Activated CD8-positive, alpha-beta T cell treated with anti-CD3 and anti-CD28 coated beads for 36 hours (primary cell): ENCODE results near the gene CCDC61. TPM values are rescaled to one million over a fixed set of nuclear protein-coding genes. Genes with fewer than 3 reads are reported as not detected.

Experiments
- ATAC-seq: fragments of 200-7000 bp; cut with Tn5 transposase; one replicate; pipeline ENCODE4 v1.10.0; 2021; ENCODE audit warnings: mild to moderate bottlenecking, moderate library complexity
- CTCF ChIA-PET: fragments of 350-600 bp; sonication (Branson Sonifier 250); formaldehyde crosslinking; loops from one replicate; lab custom pipeline; 2021; ENCODE audit warnings: antibody characterized with exemption; lab: Charles Lee
- POLR2A ChIA-PET: fragments of 350-600 bp; sonication (Branson Sonifier 250); formaldehyde crosslinking; loops from one replicate; lab custom pipeline; 2021; ENCODE audit warnings: antibody characterized with exemption; lab: Charles Lee
- DNase-seq: peaks from one replicate; pipeline ENCODE4 v3.0.0-alpha.2; 2020
- H3K27ac Mint-ChIP-seq: one replicate; pipeline ENCODE4 v1.8.0; 2021; ENCODE audit warnings: mild to moderate bottlenecking, mixed read lengths
- H3K27me3 Mint-ChIP-seq: one replicate; pipeline ENCODE4 v1.8.0; 2021; ENCODE audit warnings: mixed read lengths
- H3K36me3 Mint-ChIP-seq: one replicate; pipeline ENCODE4 v1.8.0; 2021; ENCODE audit warnings: low read depth, mixed read lengths
- H3K4me1 Mint-ChIP-seq: one replicate; pipeline ENCODE4 v1.8.0; 2021; ENCODE audit warnings: low read depth, mixed read lengths
- H3K4me3 Mint-ChIP-seq: one replicate; pipeline ENCODE4 v1.8.0; 2021; ENCODE audit warnings: mild to moderate bottlenecking, moderate library complexity, mixed read lengths
- H3K9me3 Mint-ChIP-seq: one replicate; pipeline ENCODE4 v1.8.0; 2021; ENCODE audit warnings: mixed read lengths
- intact Hi-C: fragments of 100-400 bp; cut with micrococcal nuclease; formaldehyde crosslinking; loops from one replicate; pipeline ENCODE4 v1.10.0; 2022
- total RNA-seq, 2 experiments: library from RNA; stranded (reverse); gene quantifications; one replicate each; pipeline ENCODE4 v1.2.3, GENCODE V29; 2021
- TF ChIP-seq, protein P1 (sequence below): fragments of 200-600 bp; IDR thresholded peaks from one replicate; pipeline ENCODE4 v1.8.0; 2022; ENCODE audit warnings: antibody characterized with exemption, mild to moderate bottlenecking

CCDC61 gene
- total RNA-seq, 2 experiments from 2014 or later, result 26.9 to 29.2 TPM

DNA sequence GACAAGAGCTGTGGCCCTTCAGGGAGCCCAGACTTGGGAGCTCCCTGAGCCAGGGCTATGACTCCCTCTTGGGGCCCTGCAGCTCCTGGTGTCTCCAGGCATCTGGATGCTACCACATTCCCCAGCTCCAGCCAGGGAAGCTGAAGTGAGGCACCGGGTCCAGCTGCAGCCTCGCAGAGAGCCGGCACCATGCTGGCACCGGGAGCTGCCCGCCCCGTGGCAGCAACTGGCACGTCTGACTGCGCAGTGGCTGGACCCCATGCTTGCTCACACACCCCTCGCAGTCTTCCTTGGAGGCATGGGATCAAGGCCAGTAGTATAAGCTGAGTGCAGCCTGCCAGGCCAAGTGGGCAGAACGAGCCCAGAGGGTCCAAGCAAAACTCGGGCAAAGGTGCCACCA, 38.1 kb downstream of the CCDC61 start:
- DNase-seq, result no peak
- no peak for ATAC-seq
- CTCF ChIA-PET, result interaction anchor here (0.9 to 2.0 kb wide), 3 partner anchors 43 to 231 kb away, joined by 6 to 7 read pairs (median 6); no protein-coding TSS in a partner anchor
- TF ChIP-seq, protein P1, sequence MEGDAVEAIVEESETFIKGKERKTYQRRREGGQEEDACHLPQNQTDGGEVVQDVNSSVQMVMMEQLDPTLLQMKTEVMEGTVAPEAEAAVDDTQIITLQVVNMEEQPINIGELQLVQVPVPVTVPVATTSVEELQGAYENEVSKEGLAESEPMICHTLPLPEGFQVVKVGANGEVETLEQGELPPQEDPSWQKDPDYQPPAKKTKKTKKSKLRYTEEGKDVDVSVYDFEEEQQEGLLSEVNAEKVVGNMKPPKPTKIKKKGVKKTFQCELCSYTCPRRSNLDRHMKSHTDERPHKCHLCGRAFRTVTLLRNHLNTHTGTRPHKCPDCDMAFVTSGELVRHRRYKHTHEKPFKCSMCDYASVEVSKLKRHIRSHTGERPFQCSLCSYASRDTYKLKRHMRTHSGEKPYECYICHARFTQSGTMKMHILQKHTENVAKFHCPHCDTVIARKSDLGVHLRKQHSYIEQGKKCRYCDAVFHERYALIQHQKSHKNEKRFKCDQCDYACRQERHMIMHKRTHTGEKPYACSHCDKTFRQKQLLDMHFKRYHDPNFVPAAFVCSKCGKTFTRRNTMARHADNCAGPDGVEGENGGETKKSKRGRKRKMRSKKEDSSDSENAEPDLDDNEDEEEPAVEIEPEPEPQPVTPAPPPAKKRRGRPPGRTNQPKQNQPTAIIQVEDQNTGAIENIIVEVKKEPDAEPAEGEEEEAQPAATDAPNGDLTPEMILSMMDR, result no peak
- intact Hi-C loops, result no loop called here
- no peak overlapping the region for H3K4me3 Mint-ChIP-seq
- H3K36me3 Mint-ChIP-seq, result no peaks in the 10 kb centered on the region
- H3K9me3 Mint-ChIP-seq, result no peaks in the 10 kb centered on the region
- POLR2A ChIA-PET, result interaction anchor here (1.0 kb wide), 1 partner anchor 227 kb away, joined by 3 read pairs; no protein-coding TSS in a partner anchor
- no peak overlapping the region for H3K27ac Mint-ChIP-seq
- H3K4me1 Mint-ChIP-seq, result peaks cover 2% of the 10 kb centered on the region
- peaks cover 10% of the 10 kb centered on the region for H3K27me3 Mint-ChIP-seq

DNA sequence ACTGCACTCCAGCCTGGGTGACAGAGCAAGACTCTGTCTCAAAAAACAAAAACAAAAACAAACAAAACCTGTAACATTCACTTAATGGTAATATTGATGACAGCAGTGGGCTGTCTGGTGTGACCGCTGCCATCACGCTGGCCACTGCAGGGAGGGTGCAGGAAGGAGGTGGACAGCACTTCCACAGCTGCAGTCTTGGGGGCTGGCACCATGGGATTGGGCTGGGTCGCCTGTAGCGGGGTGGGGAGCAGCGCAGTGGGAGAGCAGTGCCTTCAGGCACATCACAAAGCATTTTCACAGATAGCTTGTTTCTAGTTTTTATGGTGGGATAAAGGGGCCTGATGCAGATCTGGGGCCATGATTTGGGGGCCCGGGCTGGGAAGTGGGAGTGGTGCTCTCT, 40.3 kb downstream of the CCDC61 start:
- DNase-seq (no peak), ATAC-seq (no peak)
- H3K27ac Mint-ChIP-seq, result no peak overlapping the region
- POLR2A ChIA-PET, result no interaction called here
- TF ChIP-seq, protein P1, result no peak
- CTCF ChIA-PET, result no interaction called here
- no peaks in the 10 kb centered on the region for H3K4me1 Mint-ChIP-seq
- H3K27me3 Mint-ChIP-seq, result peaks cover 12% of the 10 kb centered on the region
- no peak overlapping the region for H3K4me3 Mint-ChIP-seq
- no peaks in the 10 kb centered on the region for H3K9me3 Mint-ChIP-seq
- no peaks in the 10 kb centered on the region for H3K36me3 Mint-ChIP-seq
- intact Hi-C loops, result no loop called here

DNA sequence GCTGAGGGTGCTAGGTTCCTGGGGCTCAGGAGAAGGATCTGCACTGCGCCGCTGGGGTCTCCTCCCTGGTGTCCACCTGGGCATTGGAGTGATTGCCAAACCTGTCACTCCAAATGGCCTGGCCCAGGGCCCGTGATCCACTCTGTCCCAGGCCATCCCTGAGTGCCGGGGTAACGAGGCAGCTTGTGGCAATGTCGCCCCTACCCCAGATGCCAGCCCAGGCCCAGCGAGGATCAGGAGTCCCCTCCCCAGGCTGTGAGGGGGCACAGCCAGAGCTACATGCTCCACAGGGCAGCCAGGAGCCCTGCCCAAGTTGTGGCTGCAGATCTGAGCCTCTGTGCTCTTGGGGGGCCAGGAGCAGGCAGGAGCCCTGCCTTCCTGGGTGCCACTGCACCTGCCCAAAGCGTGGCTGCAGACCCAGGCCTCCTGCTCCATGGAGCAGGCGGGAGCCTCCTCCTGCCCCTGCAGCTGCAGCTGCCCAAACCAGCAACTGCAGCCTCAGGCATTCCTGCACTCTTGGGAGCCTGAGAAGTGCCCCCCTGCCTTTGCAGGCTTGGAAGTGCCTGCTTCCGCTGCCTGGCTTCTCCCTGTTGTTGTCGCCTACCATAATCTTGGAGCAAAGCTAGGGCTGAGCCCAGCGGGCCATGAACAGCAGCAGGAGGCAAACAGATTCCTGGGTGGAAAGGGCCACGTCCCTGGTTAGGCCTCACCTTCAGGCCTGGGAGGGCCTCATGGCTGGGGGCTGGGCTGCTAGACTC, 40.9 kb downstream of the CCDC61 start:
- CTCF ChIA-PET, result interaction anchor here (1.4 kb wide), 1 partner anchor 8 kb away, joined by 6 read pairs; no protein-coding TSS in a partner anchor
- H3K9me3 Mint-ChIP-seq, result no peaks in the 10 kb centered on the region
- POLR2A ChIA-PET, result no interaction called here
- ATAC-seq, result no peak
- H3K4me3 Mint-ChIP-seq, result no peak overlapping the region
- no peak overlapping the region for H3K27ac Mint-ChIP-seq
- H3K4me1 Mint-ChIP-seq, result no peaks in the 10 kb centered on the region
- intact Hi-C loops, result no loop called here
- TF ChIP-seq, protein P1, result no peak
- no peaks in the 10 kb centered on the region for H3K36me3 Mint-ChIP-seq
- peaks cover 17% of the 10 kb centered on the region for H3K27me3 Mint-ChIP-seq
- no peak for DNase-seq

DNA sequence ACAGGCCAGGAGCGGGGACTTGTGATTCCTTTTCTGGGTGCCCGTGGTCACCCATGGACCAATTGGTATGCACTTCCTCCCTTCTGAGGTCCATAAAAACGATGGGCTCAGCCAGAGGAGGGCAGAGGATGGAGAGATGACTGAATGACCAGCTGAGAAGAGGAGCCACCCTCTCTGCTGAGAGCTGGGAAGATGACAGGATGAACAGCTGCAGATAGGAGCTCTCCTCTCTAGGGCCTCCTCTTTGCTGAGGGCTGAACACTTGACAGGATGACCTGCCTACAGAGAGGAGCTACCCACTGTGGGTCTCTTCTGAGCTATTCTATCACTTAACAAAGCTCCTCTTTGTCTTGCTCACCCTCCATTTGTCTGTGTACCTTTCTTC, 41.5 kb downstream of the CCDC61 start:
- Mint-ChIP-seq H3K4me1 (no peaks in the 10 kb centered on the region), H3K36me3 (no peaks in the 10 kb centered on the region), H3K9me3 (no peaks in the 10 kb centered on the region), H3K4me3 (no peak overlapping the region), H3K27ac (no peak overlapping the region), H3K27me3 (peaks cover 19% of the 10 kb centered on the region)
- ChIA-PET POLR2A (interaction anchor here (0.7 kb wide), 1 partner anchor 266 kb away, joined by 3 read pairs; no protein-coding TSS in a partner anchor), CTCF (interaction anchor here (0.9 to 1.4 kb wide), 2 partner anchors 8 to 10 kb away, joined by 3 to 6 read pairs; no protein-coding TSS in a partner anchor)
- TF ChIP-seq, protein P1, result no peak
- ATAC-seq (no peak), DNase-seq (no peak)
- intact Hi-C loops, result no loop called here

DNA sequence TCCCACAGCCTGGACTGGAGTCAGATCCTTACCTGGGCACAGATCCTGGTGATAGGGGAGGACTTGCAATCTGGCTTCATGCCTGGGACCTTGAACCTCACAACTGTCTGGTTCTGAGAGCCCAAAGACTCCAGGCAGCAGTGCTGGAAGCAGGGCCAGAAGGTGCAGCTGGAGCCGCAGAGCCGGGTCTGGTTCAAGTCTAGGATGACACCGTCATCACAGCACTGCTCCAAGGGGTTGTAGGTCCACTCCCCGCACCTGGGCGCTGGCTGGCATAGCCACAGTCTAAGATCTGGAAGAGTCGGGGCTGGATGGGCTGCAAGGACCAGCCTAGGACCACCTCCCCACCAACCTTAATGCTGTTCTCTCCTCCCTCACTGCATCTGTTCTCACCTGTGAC, 44.9 kb downstream of the CCDC61 start:
- DNase-seq (no peak), ATAC-seq (no peak)
- no peaks in the 10 kb centered on the region for H3K9me3 Mint-ChIP-seq
- POLR2A ChIA-PET, result no interaction called here
- no peak overlapping the region for H3K27ac Mint-ChIP-seq
- CTCF ChIA-PET, result interaction anchor here (3.9 kb wide), 1 partner anchor 11 kb away, joined by 22 read pairs; no protein-coding TSS in a partner anchor
- intact Hi-C loops, result no loop called here
- H3K4me1 Mint-ChIP-seq, result peaks cover 4% of the 10 kb centered on the region
- H3K27me3 Mint-ChIP-seq, result peaks cover 37% of the 10 kb centered on the region
- H3K4me3 Mint-ChIP-seq, result no peak overlapping the region
- TF ChIP-seq, protein P1, result no peak
- no peaks in the 10 kb centered on the region for H3K36me3 Mint-ChIP-seq
